ENCODE results near the gene DPH6. TPM values are rescaled to one million over a fixed set of nuclear protein-coding genes. Genes with fewer than 3 reads are reported as not detected.
"Not testable (repeated sequence)": the region's sequence is repeated elsewhere in the genome, so short reads cannot be mapped to it uniquely, and the experiment has no call there.

The DPH6 gene
- total RNA-seq, 1 donor from 2014 or later = 18.4 TPM

DNA sequence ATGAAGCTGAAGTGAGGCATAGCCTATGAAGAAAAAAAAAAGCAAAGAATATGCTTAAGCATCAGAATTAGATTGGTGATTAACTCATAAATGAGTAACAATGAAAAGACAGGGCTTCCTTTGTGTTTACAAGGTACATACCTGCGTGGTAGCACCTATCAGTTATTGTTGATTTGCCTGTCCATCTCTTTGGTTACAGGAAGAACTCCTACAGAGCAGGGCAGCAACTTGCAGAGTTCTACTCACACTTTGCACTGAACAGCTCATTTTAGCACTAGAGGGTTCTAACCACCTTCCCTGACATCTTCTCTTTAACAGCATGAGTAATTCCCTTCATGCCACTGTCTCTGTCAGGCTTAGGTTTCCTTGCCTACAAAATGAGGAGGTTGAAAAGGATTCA is 166.0 kb downstream of the DPH6 start:
- H3K27me3 ChIP-seq (ENCODE audit: control insufficient read depth, insufficient read depth, low read length) = no peaks in the 10 kb centered on the region
- TF ChIP-seq, protein P1, sequence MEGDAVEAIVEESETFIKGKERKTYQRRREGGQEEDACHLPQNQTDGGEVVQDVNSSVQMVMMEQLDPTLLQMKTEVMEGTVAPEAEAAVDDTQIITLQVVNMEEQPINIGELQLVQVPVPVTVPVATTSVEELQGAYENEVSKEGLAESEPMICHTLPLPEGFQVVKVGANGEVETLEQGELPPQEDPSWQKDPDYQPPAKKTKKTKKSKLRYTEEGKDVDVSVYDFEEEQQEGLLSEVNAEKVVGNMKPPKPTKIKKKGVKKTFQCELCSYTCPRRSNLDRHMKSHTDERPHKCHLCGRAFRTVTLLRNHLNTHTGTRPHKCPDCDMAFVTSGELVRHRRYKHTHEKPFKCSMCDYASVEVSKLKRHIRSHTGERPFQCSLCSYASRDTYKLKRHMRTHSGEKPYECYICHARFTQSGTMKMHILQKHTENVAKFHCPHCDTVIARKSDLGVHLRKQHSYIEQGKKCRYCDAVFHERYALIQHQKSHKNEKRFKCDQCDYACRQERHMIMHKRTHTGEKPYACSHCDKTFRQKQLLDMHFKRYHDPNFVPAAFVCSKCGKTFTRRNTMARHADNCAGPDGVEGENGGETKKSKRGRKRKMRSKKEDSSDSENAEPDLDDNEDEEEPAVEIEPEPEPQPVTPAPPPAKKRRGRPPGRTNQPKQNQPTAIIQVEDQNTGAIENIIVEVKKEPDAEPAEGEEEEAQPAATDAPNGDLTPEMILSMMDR (IDR thresholded peaks at IDR 0.05; ENCODE audit: insufficient read depth, low read length, severe bottlenecking) = no peak
- no peak for FAIRE-seq
- H3K4me3 ChIP-seq (ENCODE audit: low read depth, low read length) = no peak overlapping the region
- peak; percentile 41 for DNase-seq (ENCODE audit: low read depth)
- H3K36me3 ChIP-seq (ENCODE audit: control insufficient read depth, insufficient read depth, low read length) = no peaks in the 10 kb centered on the region

DNA sequence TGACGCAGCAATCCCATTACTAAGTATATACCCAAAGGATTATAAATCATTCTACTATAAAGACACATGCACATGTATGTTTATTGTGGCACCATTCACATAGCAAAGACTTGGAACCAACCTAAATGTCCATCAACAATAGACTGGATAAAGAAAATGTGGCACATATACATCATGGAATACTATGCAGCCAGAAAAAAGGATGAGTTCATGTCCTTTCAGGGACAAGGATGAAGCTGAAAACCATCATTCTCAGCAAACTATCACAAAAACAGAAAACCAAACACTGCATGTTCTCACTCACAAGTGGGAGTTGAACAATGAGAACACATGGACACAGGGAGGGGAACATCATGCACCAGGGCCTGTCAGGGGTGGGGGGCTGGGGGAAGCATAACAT is 167.5 kb downstream of the DPH6 start:
- H3K27me3 ChIP-seq (ENCODE audit: control insufficient read depth, insufficient read depth, low read length); H3K4me3 ChIP-seq (ENCODE audit: low read depth, low read length); FAIRE-seq; H3K36me3 ChIP-seq (ENCODE audit: control insufficient read depth, insufficient read depth, low read length); DNase-seq (ENCODE audit: low read depth): not testable (repeated sequence)

DNA sequence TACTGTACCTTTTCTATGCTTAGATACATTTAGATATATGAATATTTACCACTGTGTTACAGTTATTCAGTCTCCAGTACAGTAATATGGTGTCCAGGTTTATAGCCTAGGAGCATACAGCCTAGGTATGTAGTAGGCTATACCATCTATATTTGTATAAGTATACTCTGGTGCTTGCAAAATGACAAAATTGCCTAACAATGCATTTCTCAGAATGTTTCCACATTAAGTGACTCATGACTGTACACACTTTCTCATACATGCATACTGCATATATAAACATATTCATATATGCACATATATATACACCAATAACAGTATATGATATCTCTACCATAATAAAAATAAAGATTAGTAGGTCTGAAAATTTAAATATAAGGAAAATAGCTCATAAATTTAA is 169.3 kb downstream of the DPH6 start:
- H3K36me3 ChIP-seq (ENCODE audit: control insufficient read depth, insufficient read depth, low read length) = no peaks in the 10 kb centered on the region
- TF ChIP-seq, protein P1 (IDR thresholded peaks at IDR 0.05; ENCODE audit: insufficient read depth, low read length, severe bottlenecking) = no peak
- no peak for FAIRE-seq
- H3K4me3 ChIP-seq (ENCODE audit: low read depth, low read length) = no peak overlapping the region
- no peaks in the 10 kb centered on the region for H3K27me3 ChIP-seq (ENCODE audit: control insufficient read depth, insufficient read depth, low read length)
- DNase-seq (ENCODE audit: low read depth) = peak; percentile 49

DNA sequence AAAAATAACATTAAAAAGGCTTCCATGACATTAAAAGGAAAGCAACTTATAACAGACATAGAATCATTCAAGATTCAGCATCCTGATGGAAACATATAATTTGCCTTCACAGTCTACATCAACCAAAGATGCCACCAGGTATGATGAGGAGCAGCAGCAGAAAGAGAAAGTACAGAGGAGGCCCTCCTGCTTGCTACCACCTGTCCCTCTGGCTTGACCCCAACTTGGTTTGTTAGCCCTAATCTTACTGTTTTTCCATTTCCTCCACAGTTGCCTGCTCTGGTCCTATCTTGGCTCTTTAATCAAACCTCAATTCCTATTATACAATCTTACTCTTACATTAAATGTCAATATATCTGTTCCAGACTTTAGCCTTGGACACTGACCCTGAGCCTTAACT is 171.3 kb downstream of the DPH6 start:
- FAIRE-seq (no peak), DNase-seq (ENCODE audit: low read depth) (no peak)
- Histone ChIP-seq H3K27me3 (ENCODE audit: control insufficient read depth, insufficient read depth, low read length) (no peaks in the 10 kb centered on the region), H3K36me3 (ENCODE audit: control insufficient read depth, insufficient read depth, low read length) (no peaks in the 10 kb centered on the region), H3K4me3 (ENCODE audit: low read depth, low read length) (no peak overlapping the region)
- TF ChIP-seq, protein P1 (IDR thresholded peaks at IDR 0.05; ENCODE audit: insufficient read depth, low read length, severe bottlenecking) = no peak

DNA sequence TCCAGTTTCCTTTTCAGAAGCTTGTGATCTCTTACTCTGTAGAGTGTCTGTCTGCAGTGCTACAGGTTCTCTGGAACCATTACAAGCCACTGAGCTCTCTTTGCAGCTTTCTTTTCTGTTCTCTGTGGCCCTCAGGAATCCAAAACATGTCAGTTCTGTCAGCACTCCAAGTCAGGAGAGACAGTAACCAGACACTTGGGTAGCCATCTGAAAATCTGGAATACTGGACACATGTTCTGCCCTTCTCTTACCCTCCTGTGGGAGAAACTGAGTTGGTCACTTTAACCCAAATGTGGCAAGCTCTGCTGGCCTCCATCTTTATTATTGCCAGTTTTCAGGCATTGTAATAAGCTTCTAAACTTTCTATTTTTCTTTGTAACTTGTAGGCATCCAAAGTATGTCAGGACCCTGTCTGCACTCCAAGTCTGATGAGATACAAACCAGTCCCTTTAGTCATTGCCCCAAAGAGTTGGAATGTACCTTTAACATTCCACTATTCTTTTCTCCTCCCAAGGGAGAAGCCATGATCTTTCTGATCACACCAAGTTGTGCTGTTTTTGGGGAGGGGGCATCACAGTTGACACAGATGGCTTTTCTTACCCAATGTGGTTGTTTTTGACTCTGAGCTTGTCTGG is 183.7 kb downstream of the DPH6 start:
- H3K36me3 ChIP-seq (ENCODE audit: control insufficient read depth, insufficient read depth, low read length) = no peaks in the 10 kb centered on the region
- no peak for FAIRE-seq
- TF ChIP-seq, protein P1 (IDR thresholded peaks at IDR 0.05; ENCODE audit: insufficient read depth, low read length, severe bottlenecking) = no peak

DNA sequence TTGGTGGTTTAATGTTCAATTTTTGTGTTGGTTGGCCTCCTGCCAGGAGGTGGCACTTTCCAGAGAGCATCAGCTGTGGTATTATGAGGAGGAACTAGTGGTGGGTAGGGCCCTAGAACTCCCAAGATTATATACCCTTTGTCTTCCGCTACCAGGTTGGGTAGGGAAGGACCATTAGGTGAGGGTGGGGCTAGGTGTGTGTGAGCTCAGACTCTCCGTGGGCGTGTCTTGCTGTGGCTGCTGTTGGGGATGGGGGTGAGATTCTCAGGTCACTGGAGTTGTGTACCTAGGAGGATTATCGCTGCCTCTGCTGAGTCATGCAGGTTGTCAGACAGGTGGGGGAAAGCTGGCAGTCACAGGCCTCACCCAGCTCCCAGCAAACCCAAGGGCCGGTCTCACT is 187.1 kb downstream of the DPH6 start:
- Histone ChIP-seq H3K36me3 (ENCODE audit: control insufficient read depth, insufficient read depth, low read length) (no peaks in the 10 kb centered on the region), H3K4me3 (ENCODE audit: low read depth, low read length) (no peak overlapping the region), H3K27me3 (ENCODE audit: control insufficient read depth, insufficient read depth, low read length) (no peaks in the 10 kb centered on the region)
- TF ChIP-seq, protein P1 (IDR thresholded peaks at IDR 0.05; ENCODE audit: insufficient read depth, low read length, severe bottlenecking) = no peak
- DNase-seq (ENCODE audit: low read depth) (no peak), FAIRE-seq (no peak)

More for the DNA sequence above, 183.7 kb downstream of the DPH6 start:
- Histone ChIP-seq H3K27me3 (ENCODE audit: control insufficient read depth, insufficient read depth, low read length) (no peaks in the 10 kb centered on the region), H3K4me3 (ENCODE audit: low read depth, low read length) (no peak overlapping the region)
- no peak for DNase-seq (ENCODE audit: low read depth)
